ENCODE measurements around the gene PCDH9.

PCDH9 gene

DNA sequence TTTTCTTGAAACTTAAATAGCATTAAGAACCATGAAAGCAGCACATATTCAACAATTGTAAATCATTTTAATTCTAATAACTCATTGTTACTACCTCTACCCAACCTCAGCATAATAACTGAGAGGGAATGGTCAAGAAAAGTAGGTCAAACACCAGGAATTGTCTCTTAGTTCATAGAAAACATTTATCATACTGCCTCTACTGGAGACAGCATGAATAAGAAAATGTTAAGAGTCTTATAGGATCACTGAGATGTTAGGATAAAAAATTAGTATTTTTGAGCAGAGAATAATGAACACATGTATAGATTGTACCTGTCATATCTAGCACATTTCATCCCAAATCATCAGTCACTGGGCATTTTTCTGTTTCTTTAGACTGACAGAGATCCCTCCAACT is 515.3 kb downstream of the PCDH9 start:
- TF ChIP-seq, protein P1, sequence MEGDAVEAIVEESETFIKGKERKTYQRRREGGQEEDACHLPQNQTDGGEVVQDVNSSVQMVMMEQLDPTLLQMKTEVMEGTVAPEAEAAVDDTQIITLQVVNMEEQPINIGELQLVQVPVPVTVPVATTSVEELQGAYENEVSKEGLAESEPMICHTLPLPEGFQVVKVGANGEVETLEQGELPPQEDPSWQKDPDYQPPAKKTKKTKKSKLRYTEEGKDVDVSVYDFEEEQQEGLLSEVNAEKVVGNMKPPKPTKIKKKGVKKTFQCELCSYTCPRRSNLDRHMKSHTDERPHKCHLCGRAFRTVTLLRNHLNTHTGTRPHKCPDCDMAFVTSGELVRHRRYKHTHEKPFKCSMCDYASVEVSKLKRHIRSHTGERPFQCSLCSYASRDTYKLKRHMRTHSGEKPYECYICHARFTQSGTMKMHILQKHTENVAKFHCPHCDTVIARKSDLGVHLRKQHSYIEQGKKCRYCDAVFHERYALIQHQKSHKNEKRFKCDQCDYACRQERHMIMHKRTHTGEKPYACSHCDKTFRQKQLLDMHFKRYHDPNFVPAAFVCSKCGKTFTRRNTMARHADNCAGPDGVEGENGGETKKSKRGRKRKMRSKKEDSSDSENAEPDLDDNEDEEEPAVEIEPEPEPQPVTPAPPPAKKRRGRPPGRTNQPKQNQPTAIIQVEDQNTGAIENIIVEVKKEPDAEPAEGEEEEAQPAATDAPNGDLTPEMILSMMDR (IDR thresholded peaks at IDR 0.05; ENCODE audit: borderline replicate concordance, insufficient read depth, low read depth, low read length), result no peak
- no peak overlapping the region for H3K4me3 ChIP-seq (ENCODE audit: low read depth, low read length)

DNA sequence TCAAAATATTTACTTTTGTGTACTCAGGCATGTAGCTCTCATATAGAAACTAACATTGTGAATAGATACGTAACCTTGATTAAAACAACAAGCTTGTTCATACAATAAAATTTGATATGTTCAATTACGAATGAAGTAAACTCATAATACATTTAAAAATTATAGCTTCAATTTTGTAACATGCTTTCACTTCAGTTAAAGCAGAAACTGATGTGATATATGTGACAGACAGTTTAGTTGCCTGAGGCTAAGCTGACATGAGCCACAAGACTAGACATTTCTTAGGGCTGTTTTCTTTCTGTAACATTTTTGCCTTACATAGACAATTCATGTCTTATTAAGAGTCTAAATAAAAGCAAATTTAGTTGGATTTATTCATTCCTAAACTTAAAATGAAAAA is 526.0 kb downstream of the PCDH9 start:
- TF ChIP-seq, protein P1 (IDR thresholded peaks at IDR 0.05; ENCODE audit: borderline replicate concordance, insufficient read depth, low read depth, low read length), result no peak

DNA sequence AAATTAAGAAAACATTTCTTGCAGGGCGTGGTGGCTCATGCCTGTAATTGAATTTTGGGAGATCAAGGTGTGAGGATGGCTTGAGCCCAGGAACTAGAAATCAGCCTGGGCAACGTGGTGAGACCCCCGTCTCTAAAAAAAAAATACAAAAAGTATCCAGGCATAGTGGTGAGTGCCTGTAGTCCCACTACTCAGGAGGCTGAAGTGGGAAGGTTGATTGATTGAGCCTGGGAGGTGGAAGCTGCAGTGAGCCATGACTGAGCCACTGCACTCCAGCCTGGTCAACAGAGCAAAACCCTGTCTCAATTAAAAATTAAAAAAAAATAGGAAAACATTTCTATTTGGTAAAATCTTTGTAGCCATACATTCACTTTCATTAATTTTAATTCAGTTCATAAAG is 526.5 kb downstream of the PCDH9 start:
- H3K4me3 ChIP-seq (ENCODE audit: low read depth, low read length), result no peak overlapping the region
- TF ChIP-seq, protein P1 (IDR thresholded peaks at IDR 0.05; ENCODE audit: borderline replicate concordance, insufficient read depth, low read depth, low read length), result no peak

More for the DNA sequence above, 526.0 kb downstream of the PCDH9 start:
- H3K4me3 ChIP-seq (ENCODE audit: low read depth, low read length), result no peak overlapping the region

DNA sequence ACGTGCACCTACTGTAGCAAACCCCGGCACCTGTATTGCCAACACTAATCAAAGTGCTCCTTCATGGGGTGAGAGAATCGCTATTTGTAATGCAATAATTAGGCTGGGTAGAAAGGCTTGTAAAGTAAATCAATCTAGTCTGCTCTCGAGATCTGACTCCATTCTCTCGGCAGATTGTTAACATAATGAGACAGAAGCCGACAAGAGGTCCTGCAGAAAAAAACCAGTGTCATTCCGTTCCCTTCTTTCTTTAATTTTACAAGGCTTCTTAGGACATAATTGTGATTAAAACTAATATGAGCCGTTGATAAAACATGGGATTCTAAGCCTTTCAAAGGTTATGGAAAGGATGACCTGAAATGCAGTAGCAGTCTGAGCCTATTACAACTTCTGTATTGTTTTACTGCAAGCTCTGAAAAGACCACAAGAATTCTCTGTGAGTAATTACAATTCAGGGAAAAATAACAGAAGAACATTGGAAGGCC is 530.0 kb downstream of the PCDH9 start:
- TF ChIP-seq, protein P1 (IDR thresholded peaks at IDR 0.05; ENCODE audit: borderline replicate concordance, insufficient read depth, low read depth, low read length), result no peak

DNA sequence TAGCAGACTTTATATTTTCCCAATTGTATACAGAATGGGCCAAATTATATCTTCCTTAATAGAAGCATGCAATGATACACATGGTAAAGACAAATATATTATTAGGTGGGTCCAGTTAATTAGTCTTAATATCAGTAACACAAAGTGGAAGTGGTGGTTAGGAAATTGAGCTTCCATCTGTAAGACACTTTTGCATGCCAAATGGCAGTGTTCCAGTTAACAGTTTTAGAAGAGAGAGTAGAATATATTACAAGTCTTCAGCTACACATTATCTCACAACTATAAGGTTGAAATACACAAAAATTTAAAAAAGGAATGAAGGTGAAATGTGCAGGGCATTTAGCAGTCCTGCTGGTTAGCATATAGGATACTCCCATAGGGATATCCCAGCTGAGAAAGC is 536.5 kb downstream of the PCDH9 start:
- H3K4me3 ChIP-seq (ENCODE audit: low read depth, low read length), result no peak overlapping the region
- TF ChIP-seq, protein P1 (IDR thresholded peaks at IDR 0.05; ENCODE audit: borderline replicate concordance, insufficient read depth, low read depth, low read length), result no peak

More for the DNA sequence above, 530.0 kb downstream of the PCDH9 start:
- H3K4me3 ChIP-seq (ENCODE audit: low read depth, low read length), result no peak overlapping the region

DNA sequence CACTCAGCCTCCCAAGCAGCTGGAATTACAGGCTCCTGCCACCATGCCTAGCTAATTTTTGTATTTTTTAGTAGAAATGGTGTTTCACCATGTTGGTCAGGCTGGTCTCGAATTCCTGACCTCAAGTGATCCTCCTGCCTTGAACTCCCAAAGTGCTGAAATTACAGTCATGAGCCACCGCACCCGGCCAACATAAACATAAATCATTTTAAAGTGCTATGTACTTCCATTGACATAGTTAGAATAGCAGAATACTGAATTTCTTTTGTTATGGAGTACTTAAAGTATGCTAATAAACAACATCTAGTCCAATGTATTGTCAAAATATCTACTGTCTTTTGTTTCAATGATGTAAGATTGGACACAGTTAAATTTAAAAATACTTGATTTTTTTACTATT is 539.0 kb downstream of the PCDH9 start:
- no peak overlapping the region for H3K4me3 ChIP-seq (ENCODE audit: low read depth, low read length)
- TF ChIP-seq, protein P1 (IDR thresholded peaks at IDR 0.05; ENCODE audit: borderline replicate concordance, insufficient read depth, low read depth, low read length), result no peak

DNA sequence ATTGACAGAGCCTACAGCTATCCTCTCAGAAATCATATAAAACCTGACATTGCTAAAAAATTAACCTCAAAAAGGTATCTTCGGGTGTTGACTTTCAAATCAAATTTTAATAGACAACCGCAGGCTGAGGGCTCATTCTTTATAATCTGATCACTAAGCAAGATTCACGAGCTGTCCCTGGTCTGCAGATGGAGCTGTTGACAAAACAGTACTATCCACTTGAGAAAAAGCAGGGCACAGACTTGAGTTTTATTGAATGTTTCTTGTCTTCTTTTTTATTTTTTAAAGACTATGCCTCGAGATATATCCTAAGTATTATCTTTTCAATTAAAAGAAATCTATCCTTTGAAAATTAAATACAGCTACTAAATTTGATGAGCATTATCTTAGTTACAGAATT is 540.5 kb downstream of the PCDH9 start:
- TF ChIP-seq, protein P1 (IDR thresholded peaks at IDR 0.05; ENCODE audit: borderline replicate concordance, insufficient read depth, low read depth, low read length), result no peak
- H3K4me3 ChIP-seq (ENCODE audit: low read depth, low read length), result no peak overlapping the region
